ENCODE results near the gene DNAJC22. TPM values are rescaled to one million over a fixed set of nuclear protein-coding genes. Genes with fewer than 3 reads are reported as not detected.

Gene DNAJC22
- total and polyA plus RNA-seq, 2 donors (not counting 1 experiment from before 2014, with no cell fraction given), result not detected

- no peak overlapping the region for H3K27ac ChIP-seq (ENCODE audit: low read length in 2 of 2)
- DNase-seq, result no peak
- H3K36me3 ChIP-seq (replicated peaks in 1 of 2; ENCODE audit: control extremely low read depth in 1 of 2, control insufficient read depth in 1 of 2, extremely low read depth in 1 of 2, insufficient read depth in 2 of 2, low read length in 1 of 2), result no peaks in the 10 kb centered on the region
- no peak overlapping the region for H3K9ac ChIP-seq (ENCODE audit: low read length)
- WGBS (ENCODE audit: insufficient coverage), result 70% methylated on average over 1 of the region's 2 CpGs
- intact Hi-C loops (cut with micrococcal nuclease), result no loop called here
- Mint-ChIP-seq H3K27ac (no peak overlapping the region), H3K4me1 (no peaks in the 10 kb centered on the region), H3K27me3 (peaks cover 54% of the 10 kb centered on the region), H3K9me3 (ENCODE audit: insufficient read depth) (no peaks in the 10 kb centered on the region), H3K4me3 (no peak overlapping the region)
- H3K79me2 ChIP-seq (ENCODE audit: control insufficient read depth, insufficient read depth, low read length), result no peaks in the 10 kb centered on the region
- H3K27me3 ChIP-seq (replicated peaks in 1 of 4; ENCODE audit: control extremely low read depth in 1 of 4, control insufficient read depth in 3 of 4, insufficient read depth in 4 of 4, low read length in 3 of 4), result peaks cover 0 to 20% (median 3%) of the 10 kb centered on the region in 4 experiments
- CTCF ChIA-PET, result interaction anchor here (1.2 to 2.9 kb wide), 3 partner anchors 15 to 208 kb away, joined by 4 to 11 read pairs (median 7); no protein-coding TSS in a partner anchor
- no peak for ATAC-seq (ENCODE audit: low read depth)
- POLR2A ChIA-PET, result no interaction called here
- no peaks in the 10 kb centered on the region for H4K20me1 ChIP-seq (ENCODE audit: control insufficient read depth, insufficient read depth, low read length, poor library complexity, severe bottlenecking)
- no peaks in the 10 kb centered on the region for H3K9me3 ChIP-seq (ENCODE audit: control extremely low read depth in 1 of 3, control insufficient read depth in 2 of 3, insufficient read depth in 1 of 3, low read length in 2 of 3)
- no peak overlapping the region for H3K4me3 ChIP-seq (ENCODE audit: control extremely low read depth in 1 of 5, extremely low read depth in 1 of 5, insufficient read depth in 1 of 5, low read depth in 2 of 5, low read length in 4 of 5)
- no peaks in the 10 kb centered on the region for H3K4me1 ChIP-seq (ENCODE audit: control insufficient read depth in 2 of 2, insufficient read depth in 2 of 2, low read length in 2 of 2)
- H3K4me2 ChIP-seq (replicated peaks; ENCODE audit: low read depth, low read length, poor library complexity, severe bottlenecking), result no peak overlapping the region
- no peak overlapping the region for H2AFZ ChIP-seq (ENCODE audit: insufficient read depth, low read depth, low read length, poor library complexity, severe bottlenecking)
- TF ChIP-seq, protein P1, sequence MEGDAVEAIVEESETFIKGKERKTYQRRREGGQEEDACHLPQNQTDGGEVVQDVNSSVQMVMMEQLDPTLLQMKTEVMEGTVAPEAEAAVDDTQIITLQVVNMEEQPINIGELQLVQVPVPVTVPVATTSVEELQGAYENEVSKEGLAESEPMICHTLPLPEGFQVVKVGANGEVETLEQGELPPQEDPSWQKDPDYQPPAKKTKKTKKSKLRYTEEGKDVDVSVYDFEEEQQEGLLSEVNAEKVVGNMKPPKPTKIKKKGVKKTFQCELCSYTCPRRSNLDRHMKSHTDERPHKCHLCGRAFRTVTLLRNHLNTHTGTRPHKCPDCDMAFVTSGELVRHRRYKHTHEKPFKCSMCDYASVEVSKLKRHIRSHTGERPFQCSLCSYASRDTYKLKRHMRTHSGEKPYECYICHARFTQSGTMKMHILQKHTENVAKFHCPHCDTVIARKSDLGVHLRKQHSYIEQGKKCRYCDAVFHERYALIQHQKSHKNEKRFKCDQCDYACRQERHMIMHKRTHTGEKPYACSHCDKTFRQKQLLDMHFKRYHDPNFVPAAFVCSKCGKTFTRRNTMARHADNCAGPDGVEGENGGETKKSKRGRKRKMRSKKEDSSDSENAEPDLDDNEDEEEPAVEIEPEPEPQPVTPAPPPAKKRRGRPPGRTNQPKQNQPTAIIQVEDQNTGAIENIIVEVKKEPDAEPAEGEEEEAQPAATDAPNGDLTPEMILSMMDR (IDR thresholded peaks at IDR 0.05), result no peak
- TF ChIP-seq EZH2 (IDR thresholded peaks at IDR 0.05; ENCODE audit: borderline replicate concordance, insufficient read depth, low read depth, low read length, poor library complexity, severe bottlenecking), result no peak
These were observed 42.5 kb upstream of the DNAJC22 start for GRCh38 chr12:49304161-49304560.

- WGBS (ENCODE audit: insufficient coverage), result 83% methylated on average over 2 of the region's 6 CpGs
- no peak overlapping the region for H3K4me3 ChIP-seq (ENCODE audit: control extremely low read depth in 1 of 5, extremely low read depth in 1 of 5, insufficient read depth in 1 of 5, low read depth in 2 of 5, low read length in 4 of 5)
- no peaks in the 10 kb centered on the region for H3K9me3 Mint-ChIP-seq (ENCODE audit: insufficient read depth)
- no peaks in the 10 kb centered on the region for H3K4me1 Mint-ChIP-seq
- peaks cover 59% of the 10 kb centered on the region for H3K27me3 Mint-ChIP-seq
- CTCF ChIA-PET, result interaction anchor here (0.7 to 2.9 kb wide), 2 partner anchors 17 to 211 kb away, joined by 4 to 11 read pairs; no protein-coding TSS in a partner anchor
- H3K4me3 Mint-ChIP-seq, result no peak overlapping the region
- H3K4me1 ChIP-seq (ENCODE audit: control insufficient read depth in 2 of 2, insufficient read depth in 2 of 2, low read length in 2 of 2), result no peaks in the 10 kb centered on the region
- POLR2A ChIA-PET, result no interaction called here
- no peak overlapping the region for H3K27ac Mint-ChIP-seq
- no peak for TF ChIP-seq EZH2 (IDR thresholded peaks at IDR 0.05; ENCODE audit: borderline replicate concordance, insufficient read depth, low read depth, low read length, poor library complexity, severe bottlenecking)
- TF ChIP-seq, protein P1 (IDR thresholded peaks at IDR 0.05), result no peak
- H3K9me3 ChIP-seq (ENCODE audit: control extremely low read depth in 1 of 3, control insufficient read depth in 2 of 3, insufficient read depth in 1 of 3, low read length in 2 of 3), result no peaks in the 10 kb centered on the region
- H3K79me2 ChIP-seq (ENCODE audit: control insufficient read depth, insufficient read depth, low read length), result no peaks in the 10 kb centered on the region
- H3K27ac ChIP-seq (ENCODE audit: low read length in 2 of 2), result no peak overlapping the region
- intact Hi-C loops (cut with micrococcal nuclease), result no loop called here
- no peak for ATAC-seq (ENCODE audit: low read depth)
- peaks cover 0 to 15% (median 2%) of the 10 kb centered on the region in 4 experiments for H3K27me3 ChIP-seq (replicated peaks in 1 of 4; ENCODE audit: control extremely low read depth in 1 of 4, control insufficient read depth in 3 of 4, insufficient read depth in 4 of 4, low read length in 3 of 4)
- no peak for DNase-seq
- H3K9ac ChIP-seq (ENCODE audit: low read length), result no peak overlapping the region
- H4K20me1 ChIP-seq (ENCODE audit: control insufficient read depth, insufficient read depth, low read length, poor library complexity, severe bottlenecking), result no peaks in the 10 kb centered on the region
- H2AFZ ChIP-seq (ENCODE audit: insufficient read depth, low read depth, low read length, poor library complexity, severe bottlenecking), result no peak overlapping the region
- H3K36me3 ChIP-seq (replicated peaks in 1 of 2; ENCODE audit: control extremely low read depth in 1 of 2, control insufficient read depth in 1 of 2, extremely low read depth in 1 of 2, insufficient read depth in 2 of 2, low read length in 1 of 2), result no peaks in the 10 kb centered on the region
- H3K4me2 ChIP-seq (replicated peaks; ENCODE audit: low read depth, low read length, poor library complexity, severe bottlenecking), result no peak overlapping the region
These were observed 40.8 kb upstream of the DNAJC22 start for GRCh38 chr12:49305762-49306510.

Data from B cell (primary cell).